ENCODE results near the gene CNTD1.

The CNTD1 gene

GRCh38 chr17:42779936-42780850 is 18.5 kb upstream of the CNTD1 start, which contains the start of gene WNK4:
TSS of gene WNK4 (plus strand) at chr17:42780610. CDS start at chr17:42780699, 89 bp downstream.
- DNase-seq (ENCODE audit: low read depth), result no peak

- DNase-seq (ENCODE audit: low read depth), result no peak
Measured at GRCh38 chr17:42780851-42781638, 17.6 kb upstream of the CNTD1 start.

DNA sequence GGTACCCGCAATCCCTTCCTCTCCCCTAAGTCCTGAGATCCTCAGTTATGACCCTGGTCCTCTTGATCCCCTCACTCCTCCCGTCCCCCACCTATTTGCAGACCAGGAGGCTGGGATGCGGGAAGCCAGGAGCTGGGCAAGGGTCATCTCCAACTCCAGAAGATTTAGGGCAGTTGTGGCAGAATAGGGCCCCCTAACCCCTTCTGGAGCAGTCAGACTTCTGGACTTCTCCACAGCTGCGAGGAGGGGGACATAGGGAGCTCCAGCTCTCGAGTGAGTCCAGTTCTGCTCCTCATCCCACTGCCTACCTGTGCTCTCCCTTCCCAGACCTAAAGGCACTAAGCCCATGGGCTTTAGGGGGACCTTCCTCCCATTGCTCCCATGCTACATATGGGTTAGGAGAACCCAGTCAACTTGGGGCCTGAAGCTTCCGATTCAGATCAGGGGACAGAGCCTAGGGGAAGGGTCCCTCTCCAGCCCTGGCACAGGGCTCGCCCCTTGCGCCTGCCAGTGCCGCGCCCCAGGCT is 17.0 kb upstream of the CNTD1 start:
- no peak for DNase-seq (ENCODE audit: low read depth)

DNA sequence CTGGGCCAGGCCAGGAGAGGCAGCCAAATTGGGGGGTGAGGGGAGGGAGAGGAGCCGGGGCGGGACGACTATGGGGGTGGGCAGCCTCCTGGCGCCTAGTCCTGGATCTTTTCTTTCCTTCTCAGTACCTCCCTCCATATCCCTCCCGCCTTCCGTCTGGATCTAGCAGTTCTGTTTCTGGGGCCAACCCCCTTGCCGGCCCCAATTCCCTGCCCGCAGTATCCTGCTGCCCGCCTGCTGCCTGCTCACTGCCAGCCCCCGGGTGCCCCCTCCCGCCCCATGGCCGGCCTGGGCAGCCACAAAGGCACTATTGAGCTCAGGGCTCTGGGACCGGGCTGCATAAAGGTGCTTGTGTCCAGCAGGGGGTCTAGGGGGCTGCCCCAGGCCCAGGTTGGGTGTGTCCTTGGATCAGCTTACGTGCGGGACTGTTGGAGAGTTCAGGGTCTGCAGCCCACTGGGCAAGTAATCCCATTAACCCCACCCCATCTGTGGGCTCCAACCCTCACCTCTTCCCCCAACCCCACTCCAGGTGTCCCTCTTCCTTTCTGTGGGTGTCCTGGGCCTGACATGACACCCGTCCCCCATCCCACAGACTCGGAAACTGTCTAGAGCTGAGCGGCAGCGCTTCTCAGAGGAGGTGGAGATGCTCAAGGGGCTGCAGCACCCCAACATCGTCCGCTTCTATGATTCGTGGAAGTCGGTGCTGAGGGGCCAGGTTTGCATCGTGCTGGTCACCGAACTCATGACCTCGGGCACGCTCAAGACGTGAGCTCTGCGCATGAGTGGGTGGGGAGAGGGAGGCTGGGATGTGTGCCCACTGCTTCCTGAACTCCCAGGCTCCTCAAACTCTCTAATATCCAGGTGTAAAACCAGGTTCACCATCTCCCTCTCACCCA is 16.2 kb upstream of the CNTD1 start:
- no peak for DNase-seq (ENCODE audit: low read depth)

DNA sequence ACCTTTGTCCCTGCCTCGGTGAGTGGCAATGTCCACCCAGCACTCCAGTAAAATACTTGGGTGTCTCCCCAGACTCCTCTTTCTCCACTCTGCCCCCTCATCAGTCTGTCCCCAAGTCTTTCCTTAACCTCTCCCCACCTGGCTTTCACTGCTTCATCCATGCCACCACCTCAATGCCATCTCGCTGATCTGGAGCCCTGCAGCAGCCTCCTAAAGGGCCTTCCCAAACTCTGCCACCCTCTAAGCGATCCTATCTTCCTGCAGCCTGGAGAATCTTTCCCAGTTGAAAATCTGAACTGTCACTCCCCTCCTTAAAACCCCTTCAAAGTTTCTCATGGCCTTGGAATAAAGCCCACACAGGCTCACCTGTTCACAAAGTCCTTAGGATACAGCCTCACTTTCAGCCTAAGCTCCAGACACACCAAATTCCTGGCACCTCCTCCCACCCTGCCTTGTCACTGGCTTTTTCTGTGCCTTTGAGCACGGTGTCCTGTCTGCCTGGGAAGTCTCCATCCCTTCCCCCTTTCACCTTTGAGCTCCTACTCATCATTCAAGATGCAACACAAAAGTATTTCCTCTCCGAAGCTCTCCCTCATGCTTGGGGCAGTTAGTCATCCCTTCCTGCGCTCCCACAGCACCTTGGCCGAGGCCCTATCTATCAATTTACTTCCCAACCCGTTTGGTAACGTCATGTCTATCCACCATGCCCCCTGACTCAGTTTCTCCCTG is 15.4 kb upstream of the CNTD1 start:
- no peak for DNase-seq (ENCODE audit: low read depth)

DNA sequence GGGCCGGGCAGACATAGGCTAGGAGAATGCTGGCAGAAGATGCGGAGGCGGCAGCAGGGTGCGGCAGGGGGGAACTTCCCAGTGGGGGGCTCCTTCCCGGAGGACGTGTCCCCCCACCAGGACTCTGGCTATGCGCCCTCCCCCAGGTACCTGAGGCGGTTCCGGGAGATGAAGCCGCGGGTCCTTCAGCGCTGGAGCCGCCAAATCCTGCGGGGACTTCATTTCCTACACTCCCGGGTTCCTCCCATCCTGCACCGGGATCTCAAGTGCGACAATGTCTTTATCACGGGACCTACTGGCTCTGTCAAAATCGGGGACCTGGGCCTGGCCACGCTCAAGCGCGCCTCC is 14.9 kb upstream of the CNTD1 start:
- DNase-seq (ENCODE audit: low read depth), result no peak

GRCh38 chr17:42784409-42784808 is 14.3 kb upstream of the CNTD1 start:
- DNase-seq (ENCODE audit: low read depth), result no peak

DNA sequence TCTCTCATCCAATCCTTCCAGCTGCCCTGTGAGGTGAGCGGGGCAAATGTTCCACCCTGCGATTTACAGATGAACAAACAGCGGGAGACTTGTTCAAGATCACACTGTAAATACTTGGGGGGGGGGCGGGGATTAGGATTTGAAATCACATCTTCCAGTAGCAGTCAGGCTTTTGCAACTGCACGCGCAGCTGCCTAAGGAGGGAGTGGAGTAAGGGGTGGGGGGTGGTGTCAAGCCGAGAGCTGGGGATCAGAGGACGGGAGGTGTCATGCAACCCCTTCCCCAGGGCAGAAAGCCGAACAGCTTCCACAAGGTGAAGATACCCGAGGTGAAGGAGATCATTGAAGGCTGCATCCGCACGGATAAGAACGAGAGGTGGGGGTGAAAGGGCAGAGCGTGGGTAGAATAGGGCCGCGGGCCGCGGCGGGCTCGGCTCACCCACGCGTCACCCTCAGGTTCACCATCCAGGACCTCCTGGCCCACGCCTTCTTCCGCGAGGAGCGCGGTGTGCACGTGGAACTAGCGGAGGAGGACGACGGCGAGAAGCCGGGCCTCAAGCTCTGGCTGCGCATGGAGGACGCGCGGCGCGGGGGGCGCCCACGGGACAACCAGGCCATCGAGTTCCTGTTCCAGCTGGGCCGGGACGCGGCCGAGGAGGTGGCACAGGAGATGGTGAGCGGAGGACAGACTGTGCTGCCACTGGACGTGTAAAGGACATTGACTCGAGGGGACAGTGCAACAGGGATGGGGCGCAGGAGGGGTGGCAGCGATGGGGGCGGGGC is 13.7 kb upstream of the CNTD1 start:
- no peak for DNase-seq (ENCODE audit: low read depth)

- no peak for DNase-seq (ENCODE audit: low read depth)
Measured at GRCh38 chr17:42787266-42787665, 11.4 kb upstream of the CNTD1 start.

DNA sequence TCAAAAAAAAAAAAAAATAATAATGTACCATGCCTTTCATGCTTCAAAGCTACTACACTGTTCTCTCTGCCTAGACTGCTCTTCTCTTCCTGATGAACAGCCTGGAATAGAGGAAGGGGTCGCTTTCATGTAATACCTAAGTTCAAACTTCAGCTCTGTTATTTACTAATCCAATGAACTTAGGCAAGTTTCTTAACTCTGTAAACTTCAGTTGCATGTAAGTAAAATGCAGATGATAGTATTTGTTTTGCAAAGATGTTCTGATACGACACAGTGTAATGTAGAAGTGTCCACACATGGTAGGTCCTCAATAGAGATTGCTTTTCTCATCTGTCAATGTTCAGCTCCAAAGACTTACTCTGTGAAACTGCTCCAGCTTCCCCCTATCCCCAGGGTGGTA is 6.7 kb upstream of the CNTD1 start:
- no peak for DNase-seq (ENCODE audit: low read depth)

GRCh38 chr17:42792545-42792944 is 6.1 kb upstream of the CNTD1 start:
- DNase-seq (ENCODE audit: low read depth), result no peak

DNA sequence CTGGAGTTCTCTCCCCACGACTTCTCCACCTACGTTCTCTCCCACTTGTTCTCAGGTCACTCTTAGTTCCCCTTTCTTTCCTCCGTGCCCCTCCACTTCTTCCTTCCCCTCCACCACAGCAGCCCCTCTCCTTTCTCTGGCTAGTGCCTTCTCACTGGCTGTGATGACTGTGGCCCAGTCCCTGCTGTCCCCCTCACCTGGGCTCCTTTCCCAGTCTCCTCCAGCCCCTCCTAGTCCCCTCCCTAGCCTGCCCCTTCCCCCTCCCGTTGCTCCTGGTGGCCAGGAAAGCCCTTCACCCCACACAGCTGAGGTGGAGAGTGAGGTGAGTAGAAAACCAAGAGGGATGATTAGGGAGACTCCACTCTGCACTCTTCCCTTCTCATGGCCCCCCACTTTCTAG is 3.6 kb upstream of the CNTD1 start:
- DNase-seq (ENCODE audit: low read depth), result no peak

DNA sequence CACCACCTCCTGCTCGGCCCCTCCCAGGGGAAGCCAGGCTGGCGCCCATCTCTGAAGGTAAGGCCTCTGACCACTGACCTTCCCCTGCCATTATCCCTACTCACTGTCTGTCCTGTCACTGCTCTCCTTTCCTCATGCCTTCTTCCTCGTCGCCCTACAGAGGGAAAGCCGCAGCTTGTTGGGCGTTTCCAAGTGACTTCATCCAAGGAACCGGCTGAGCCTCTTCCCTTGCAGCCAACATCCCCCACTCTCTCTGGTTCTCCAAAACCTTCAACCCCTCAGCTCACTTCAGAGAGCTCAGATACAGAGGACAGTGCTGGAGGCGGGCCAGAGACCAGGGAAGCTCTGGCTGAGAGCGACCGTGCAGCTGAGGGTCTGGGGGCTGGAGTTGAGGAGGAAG is 3.2 kb upstream of the CNTD1 start:
- no peak for DNase-seq (ENCODE audit: low read depth)

GRCh38 chr17:42796066-42796758 is 2.4 kb upstream of the CNTD1 start:
- DNase-seq (ENCODE audit: low read depth), result no peak

- DNase-seq (ENCODE audit: low read depth), result no peak
Measured at GRCh38 chr17:42797067-42798007, 1.3 kb upstream of the CNTD1 start.

DNA sequence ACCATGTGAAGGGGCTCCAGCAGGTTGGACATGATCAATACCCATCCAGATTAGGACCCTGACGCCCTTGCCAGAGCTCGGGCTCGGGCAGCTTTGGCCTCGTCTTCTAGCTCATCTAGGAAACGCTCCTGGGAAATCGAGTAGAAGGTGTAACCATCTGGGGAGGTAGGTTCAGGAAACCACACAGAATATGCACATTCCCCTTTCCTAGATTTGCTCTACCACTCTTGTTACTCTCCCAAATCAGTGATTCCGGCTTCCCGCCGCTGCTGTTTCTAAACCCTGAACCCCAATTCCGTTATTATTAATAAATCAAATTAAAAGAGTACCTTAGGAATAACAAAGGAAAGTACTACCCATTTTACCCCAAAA is 664 bp upstream of the CNTD1 start:
- no peak for DNase-seq (ENCODE audit: low read depth)

- DNase-seq (ENCODE audit: low read depth), result no peak
Measured at GRCh38 chr17:42803074-42803883, 4.6 kb downstream of the CNTD1 start.

- no peak for DNase-seq (ENCODE audit: low read depth)
Measured at GRCh38 chr17:42804918-42805367, 6.3 kb downstream of the CNTD1 start.
